NOMO-1 (cell line): ENCODE measurements around the gene PLCXD1.
"Not testable (repeated sequence)": the region's sequence is repeated elsewhere in the genome, so short reads cannot be mapped to it uniquely, and the experiment has no call there.

ENCODE experiments used
- DNase-seq, 2 experiments: peaks; one replicate each; lab custom pipeline; 2025; ENCODE audit not compliant: unreplicated experiment in 2 of 2; lab: John Stamatoyannopoulos, UW

PLCXD1 gene

DNA sequence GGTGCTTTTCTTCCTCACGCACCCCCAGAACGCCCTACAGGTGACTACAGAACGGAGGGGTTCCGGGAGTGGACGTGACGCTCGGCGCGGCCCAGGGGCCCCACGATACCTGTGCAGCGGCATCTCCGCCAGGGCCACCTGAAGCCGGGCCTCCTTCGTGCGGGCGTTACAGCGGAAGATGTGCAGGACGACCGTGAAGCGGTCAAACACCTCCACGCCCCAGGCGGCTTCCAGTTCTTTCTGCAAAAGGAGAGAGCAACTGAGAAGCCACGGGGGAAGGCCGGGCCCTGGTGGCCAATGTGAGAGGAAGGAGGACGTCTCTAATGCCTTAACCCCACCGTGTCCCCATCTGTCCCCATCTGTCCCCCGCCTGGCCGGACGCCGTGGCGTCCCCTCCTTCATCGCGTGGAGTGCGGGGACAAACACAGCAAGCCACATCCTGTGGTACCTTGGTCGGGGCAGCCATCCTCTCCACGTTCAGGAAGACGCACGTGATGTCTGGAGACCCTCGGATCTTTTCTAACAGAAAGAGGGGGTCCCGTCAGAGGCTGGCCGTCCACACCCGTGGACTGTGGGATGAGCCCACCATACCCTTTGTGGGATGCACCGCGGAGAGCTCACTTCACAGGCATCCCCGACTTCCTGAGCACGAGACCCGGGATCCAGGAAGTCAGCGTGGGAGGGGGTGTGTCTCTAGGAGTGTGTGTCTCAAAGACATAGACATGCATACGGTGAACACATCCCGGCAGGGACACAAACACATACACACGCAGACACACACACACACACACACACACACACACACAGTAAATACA, 33.8 kb downstream of the PLCXD1 start:
- no peak for DNase-seq

DNA sequence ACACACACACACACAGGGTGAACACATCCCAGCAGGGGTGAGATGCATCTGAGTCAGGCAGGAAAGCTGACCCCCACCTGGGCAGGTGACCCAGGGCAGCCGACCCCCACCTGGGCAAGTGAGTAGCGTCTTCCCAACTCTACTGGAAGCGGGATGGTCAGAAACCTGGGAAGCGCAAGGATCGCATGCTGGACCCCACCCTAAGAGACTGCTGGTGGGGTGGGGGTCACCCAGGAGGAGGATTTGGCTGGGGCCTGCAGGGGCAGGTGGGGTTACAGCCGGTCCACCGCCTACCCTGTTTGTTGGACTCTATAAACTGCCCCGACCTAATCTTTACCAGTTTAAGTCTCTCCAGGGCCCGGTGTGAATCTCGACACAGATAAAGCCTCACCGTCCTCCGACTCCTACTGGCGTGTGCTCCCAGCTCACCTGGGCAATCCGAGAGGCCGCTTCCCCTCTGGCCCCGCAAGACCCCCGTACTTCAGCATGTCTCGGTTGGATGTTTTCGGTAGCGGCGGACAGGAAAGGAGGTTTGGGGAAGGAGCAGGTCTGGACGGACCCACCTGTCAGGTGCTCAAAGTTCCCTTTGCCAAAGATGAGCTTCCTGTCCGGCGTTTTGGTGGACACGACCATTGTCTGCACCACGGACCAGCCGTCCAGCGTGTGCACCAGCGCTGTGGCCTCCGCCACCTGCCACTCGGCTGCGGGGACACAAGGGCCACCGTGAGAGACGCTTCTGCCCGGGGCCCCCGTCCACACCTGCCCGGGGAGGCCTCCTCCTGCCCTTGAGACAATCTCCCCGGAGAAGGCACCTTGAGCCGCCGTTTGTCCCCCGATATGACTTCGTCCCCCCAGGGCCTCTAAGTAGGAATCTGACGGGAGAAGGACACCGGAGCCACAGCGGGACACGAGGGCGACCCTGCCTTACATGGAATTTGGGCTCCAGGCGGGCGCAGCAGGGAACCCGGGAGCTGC, 35.5 kb downstream of the PLCXD1 start:
- DNase-seq, result no peak

DNA sequence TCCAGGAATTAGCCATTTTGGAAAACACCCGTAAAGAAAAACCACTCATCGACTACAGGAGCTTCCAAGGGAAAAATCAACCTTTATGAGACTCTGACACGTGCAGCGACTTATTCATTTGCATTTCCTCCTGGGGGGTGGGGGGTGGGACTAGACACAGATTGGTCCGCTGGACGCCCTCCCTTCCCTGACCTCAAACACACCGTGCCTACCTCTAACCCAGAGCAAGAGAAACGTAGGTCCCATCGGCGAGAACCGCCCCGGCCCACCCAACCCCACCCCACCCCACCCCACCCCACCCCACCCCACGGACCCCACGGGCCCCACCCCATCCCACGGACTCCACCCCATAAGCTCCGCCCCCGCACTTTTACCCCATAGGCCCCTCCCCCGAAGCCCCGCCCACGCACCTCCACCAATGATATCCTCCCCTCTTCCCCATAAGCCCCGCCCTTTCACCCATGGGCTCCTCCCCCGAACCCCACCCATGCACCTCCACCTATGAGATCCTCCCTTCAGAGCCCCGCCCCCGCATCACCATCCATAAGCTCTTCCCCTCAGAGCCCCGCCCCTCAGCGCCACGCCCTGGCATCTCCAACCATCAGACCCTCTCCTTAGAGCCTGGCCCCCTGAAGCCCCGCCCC, 36.4 kb downstream of the PLCXD1 start:
- DNase-seq, result no peak

DNA sequence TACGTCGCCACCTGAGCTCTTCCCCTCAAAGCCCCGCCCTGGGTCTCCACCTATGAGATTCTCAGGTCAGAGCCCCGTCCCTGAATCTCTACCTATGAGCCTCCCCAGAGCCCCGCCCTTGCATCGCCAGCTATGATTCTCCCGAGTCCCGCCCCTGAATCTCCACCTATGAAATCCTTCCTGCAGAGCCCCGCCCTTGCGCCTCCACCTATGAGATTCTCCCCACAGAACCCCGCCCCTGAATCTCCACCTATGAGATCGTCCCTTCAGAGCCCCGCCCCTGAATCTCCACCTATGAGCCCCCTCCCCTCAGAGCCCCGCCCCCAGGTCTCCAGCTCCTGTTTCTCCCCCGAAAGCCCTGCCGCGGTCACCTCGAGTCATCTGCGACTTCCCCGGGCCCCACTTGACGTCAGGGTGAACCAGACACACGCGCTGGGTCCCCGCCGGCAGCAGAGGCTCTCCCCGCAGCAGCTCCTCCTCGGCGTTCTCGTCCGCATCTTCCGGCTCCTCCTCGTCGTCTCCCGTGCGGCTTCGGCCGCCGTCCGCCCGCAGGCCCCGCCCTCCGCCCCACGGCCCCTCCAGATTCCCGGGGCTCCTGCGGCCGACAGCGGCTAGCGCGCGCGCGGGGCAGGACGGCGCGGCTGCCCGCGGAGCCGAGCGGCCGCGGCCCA, 37.0 kb downstream of the PLCXD1 start:
- DNase-seq, result no peak

DNA sequence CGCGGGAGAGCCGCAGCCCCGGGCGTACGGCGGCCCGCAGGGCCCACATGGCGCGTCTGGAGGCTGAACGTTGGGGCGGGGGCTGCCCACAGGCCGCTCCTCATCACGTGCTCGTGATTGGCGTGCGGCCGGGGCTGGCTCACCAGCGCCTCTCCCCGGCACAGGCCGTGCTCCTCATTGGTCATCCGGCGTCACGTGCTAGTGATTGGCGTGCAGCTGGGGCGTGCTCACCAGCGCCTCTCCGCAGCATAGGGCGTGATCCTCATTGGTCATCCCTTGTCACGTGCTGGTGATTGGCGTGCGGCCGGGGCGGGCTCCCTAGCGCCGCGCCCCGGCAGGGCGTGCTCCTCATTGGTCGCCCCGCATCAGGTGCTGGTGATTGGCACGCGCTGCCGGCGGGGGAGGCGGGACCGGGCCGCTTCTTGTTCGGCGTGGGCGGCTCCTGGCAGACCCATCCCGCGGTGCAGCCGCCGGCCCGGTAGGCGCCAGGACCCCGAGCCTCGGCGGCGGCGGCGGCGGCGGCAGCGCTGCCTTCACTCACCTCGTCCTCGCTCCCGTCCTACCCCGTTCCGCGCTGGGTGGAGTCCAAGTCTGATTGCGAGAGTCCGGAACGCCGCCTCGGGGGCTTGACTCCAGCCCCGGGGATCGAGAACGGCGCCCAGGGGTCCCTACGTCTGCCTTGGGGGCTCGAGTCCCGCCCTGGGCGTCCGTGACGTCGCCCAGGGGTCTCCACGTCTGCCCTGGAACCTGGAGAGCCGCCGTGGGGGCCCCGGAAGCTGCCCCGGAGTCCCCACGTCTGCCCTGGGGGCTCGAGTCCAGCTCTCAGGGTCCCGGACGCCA, 37.8 kb downstream of the PLCXD1 start, which contains the start of gene GTPBP6:
Gene GTPBP6 (minus strand): TSS at position 58 of the 840 bp plus-strand sequence. CDS start 9 bp downstream, at position 49.
- no peak for DNase-seq

GRCh38 chrX:319579-320125, 38.5 kb downstream of the PLCXD1 start:
- no peak for DNase-seq

DNA sequence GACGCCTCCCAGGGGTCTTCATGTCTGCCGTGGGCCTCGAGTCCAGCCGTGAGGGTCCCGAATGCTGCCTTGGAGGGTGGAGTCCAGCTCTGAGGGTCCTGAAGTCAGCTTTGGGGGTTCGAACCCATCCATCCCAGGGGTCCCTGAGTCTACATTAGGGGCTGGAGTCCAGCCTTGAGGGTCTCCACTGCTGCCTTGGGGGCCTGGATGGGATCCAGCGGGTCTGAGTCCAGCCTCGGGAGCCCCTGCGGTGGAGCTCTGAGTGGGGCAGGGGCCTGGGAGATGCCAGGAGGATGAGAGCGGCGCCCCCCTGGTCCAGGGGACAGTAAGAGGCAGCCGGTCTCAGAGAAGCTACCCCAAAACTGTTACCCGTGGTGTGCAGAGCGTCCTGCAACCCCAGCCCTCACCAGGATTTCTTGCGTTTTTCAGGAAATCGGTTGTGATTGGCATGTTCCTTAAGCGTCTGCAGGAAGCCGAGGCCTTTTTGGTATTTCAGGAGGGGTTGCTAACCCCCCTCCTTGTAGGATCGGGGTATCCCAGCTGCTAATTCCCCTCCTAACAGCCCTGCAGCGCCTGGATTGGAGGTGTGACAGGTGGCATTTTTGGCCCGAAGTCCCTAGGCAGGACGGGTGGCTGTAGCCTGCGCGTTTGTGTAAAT, 39.1 kb downstream of the PLCXD1 start:
- DNase-seq, result no peak

- DNase-seq, result no peak
Observed at GRCh38 chrX:323721-324628, 42.8 kb downstream of the PLCXD1 start.

GRCh38 chrX:324664-325063, 43.5 kb downstream of the PLCXD1 start:
- DNase-seq, result not testable (repeated sequence)

GRCh38 chrX:327660-328126, 46.5 kb downstream of the PLCXD1 start:
- no peak for DNase-seq

GRCh38 chrX:329291-329910, 48.2 kb downstream of the PLCXD1 start:
- no peak for DNase-seq

DNA sequence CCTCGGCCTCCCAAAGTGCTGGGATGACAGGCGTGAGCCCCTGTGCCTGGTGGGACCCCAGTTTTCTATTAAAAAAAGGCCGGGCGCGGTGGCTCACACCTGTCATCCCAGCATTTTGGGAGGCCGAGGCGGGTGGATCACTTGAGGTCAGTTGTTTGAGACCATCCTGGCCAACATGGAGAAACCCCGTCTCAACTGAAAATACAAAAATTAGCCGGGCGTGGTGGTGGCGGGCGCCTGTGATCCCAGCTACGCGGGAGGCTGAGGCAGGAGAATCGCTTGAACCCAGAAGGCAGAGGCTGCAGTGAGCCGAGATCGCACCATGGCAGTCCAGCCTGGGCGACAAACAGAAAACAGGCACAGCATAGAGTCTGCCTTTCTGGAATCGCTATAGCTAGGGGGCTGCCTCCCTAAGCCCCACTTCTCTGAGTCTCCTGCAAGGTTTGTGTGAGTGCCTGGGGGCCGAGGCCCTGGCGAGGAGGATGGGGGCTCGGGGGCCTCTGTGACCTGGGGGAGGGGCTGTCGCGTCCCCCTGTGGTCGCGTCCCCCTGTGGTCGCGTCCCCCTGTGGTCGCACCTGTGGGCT, 49.1 kb downstream of the PLCXD1 start:
- not testable (repeated sequence) for DNase-seq

- no peak for DNase-seq
Observed at GRCh38 chrX:330726-331150, 49.6 kb downstream of the PLCXD1 start.

- no peak for DNase-seq
Observed at GRCh38 chrX:331151-331824, 50.1 kb downstream of the PLCXD1 start.

- DNase-seq, result no peak
Observed at GRCh38 chrX:331825-332495, 50.8 kb downstream of the PLCXD1 start.

GRCh38 chrX:332496-332860, 51.3 kb downstream of the PLCXD1 start:
- no peak for DNase-seq
